Measurements from ENCODE around the gene CCDC183. TPM values are rescaled to one million over a fixed set of nuclear protein-coding genes. Genes with fewer than 3 reads are reported as not detected.
A peak's percentile ranks its signal among the peaks of the same experiment; 100 is the strongest.

CCDC183 gene
- total RNA-seq, 3 donors from 2014 or later: 0.49 TPM; not detected in 2

DNA sequence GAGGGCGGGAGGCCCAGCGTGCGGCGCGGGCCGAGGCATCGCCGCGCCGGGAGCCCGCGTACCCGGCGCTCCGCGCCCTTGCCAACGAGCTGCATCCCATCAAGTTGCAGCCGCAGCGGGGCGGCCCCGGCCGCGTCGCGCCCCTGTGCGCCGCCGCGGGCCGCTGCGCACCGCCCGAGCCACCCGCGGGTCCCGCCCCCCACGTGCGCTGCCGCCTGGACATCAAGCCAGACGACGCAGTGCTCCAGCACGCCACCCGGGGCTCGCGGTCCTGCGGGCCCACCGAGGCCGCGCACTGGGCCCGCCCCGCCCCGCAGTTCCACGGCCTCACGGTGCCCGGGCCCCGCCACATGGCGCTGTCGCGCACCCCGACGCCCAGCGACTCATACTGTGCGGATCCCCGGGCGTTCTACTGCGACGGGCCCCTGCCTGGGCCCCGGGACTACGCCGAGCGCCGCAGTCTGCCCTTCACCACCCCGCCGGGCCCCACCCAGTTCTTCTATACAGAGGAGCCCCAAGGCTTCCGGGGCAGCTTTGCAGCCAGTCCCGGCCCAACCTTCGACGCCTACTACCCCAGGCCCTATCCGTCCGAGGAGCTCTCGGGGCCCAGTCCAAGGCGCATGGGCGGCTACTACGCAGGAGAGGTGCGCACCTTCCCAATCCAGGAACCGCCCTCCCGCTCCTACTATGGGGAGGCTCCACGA is 48.8 kb downstream of the CCDC183 start:
- DNase-seq (no peak), ATAC-seq (no peak)
- H3K36me3 Mint-ChIP-seq (ENCODE audit: insufficient read depth): peaks cover 2% of the 10 kb centered on the region
- H3K9me3 Mint-ChIP-seq: no peaks in the 10 kb centered on the region
- H3K27me3 Mint-ChIP-seq (ENCODE audit: low read depth): peaks cover 16% of the 10 kb centered on the region
- H3K4me1 Mint-ChIP-seq (ENCODE audit: low read depth): peaks cover 25% of the 10 kb centered on the region
- no peak overlapping the region for H3K4me3 Mint-ChIP-seq

DNA sequence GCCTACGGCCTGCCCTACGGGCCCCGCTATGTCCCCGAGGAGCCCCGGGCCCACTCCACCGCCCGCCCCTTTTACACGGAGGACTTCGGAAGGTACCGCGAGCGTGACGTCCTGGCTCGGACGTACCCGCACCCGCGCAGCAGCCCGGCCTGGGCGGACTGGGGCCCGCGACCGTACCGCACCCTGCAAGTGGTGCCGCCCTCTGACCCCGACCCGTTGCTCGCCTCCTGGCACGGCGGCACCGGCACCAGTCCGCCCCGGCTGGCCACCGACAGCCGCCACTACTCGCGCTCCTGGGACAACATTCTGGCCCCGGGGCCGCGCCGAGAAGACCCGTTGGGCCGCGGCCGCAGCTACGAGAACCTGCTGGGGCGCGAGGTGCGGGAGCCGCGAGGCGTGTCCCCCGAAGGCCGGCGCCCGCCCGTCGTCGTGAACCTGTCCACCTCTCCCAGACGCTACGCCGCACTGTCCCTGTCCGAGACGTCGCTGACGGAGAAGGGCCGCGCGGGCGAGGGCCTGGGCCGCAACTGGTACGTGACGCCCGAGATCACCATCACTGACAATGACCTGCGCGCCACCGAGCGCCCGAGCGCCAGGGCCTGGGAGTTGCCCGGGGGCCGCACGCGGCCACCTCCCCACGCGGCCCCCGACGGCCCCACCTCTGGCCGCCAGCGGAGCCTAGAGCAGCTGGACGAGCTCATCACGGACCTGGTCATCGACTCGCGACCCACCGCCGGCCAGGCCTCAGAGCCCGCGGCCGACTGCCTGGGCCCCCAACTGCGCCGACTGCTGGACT is 49.5 kb downstream of the CCDC183 start:
- Mint-ChIP-seq H3K36me3 (ENCODE audit: insufficient read depth) (no peaks in the 10 kb centered on the region), H3K4me1 (ENCODE audit: low read depth) (peaks cover 27% of the 10 kb centered on the region), H3K4me3 (no peak overlapping the region), H3K27me3 (ENCODE audit: low read depth) (peaks cover 16% of the 10 kb centered on the region), H3K9me3 (no peaks in the 10 kb centered on the region)
- ATAC-seq (no peak), DNase-seq (no peak)

DNA sequence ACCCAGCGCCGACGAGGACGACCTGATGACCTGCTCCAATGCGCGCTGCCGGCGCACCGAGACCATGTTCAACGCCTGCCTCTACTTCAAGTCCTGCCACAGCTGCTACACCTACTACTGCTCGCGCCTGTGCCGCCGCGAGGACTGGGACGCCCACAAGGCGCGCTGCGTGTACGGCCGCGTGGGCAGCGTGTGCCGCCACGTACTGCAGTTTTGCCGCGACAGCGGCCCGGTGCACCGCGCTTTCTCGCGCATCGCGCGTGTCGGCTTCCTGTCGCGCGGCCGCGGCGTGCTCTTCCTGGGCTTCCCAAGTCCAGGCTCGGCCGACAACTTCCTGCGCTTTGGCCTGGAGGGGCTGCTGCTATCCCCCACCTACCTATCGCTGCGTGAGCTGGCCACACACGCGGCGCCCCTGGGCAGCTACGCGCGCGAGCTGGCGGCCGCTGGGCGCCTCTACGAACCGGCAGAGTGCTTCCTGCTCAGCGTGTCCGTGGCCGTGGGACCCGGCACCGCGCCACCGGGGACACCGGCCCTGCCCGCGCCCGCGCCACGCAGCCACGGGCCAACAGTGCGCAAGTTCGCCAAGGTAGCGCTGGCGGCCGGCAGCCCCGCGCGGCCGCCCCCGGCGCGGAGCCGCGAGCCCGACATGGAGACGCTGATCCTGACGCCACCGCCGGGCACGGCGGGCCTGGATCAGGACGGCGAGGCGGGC is 50.4 kb downstream of the CCDC183 start:
- Mint-ChIP-seq H3K27me3 (ENCODE audit: low read depth) (peaks cover 16% of the 10 kb centered on the region), H3K9me3 (no peaks in the 10 kb centered on the region), H3K4me1 (ENCODE audit: low read depth) (peaks cover 27% of the 10 kb centered on the region), H3K4me3 (peak overlapping the region; percentile 37), H3K36me3 (ENCODE audit: insufficient read depth) (no peaks in the 10 kb centered on the region)
- ATAC-seq (no peak), DNase-seq (peak; percentile 36)

DNA sequence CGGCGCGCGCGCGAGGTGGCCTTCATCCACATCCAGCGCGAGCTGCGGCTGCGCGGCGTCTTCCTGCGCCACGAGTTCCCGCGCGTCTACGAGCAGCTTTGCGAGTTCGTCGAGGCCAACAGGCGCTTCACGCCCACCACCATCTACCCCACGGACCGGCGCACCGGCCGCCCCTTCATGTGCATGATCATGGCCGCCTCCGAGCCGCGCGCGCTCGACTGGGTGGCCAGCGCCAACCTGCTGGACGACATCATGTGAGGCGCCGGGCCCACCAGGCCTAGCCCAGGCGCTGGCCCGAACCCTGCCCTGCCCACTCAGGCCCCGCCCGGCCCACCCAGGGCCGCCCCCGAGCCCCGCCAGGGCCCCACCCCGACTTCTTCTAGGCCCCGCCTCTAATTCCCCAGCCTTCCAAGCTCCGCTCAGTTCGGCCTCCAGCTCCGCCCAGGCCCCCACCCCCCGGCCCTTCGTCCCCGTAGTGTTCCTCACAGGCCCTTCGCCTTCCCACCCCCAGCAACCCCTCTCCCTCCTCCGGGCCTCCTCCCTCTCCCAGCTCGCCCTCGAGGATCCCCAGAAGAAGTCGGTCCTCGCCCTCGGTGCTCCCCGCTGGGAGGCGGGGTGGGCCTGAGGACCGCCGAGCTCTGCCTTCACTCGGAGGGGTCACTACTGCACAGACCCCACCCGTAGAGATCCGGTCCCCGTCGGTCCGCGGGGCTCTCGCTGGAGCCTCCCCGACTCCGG is 51.1 kb downstream of the CCDC183 start:
- Mint-ChIP-seq H3K36me3 (ENCODE audit: insufficient read depth) (no peaks in the 10 kb centered on the region), H3K4me3 (peak overlapping the region; percentile 91), H3K27me3 (ENCODE audit: low read depth) (peaks cover 16% of the 10 kb centered on the region), H3K4me1 (ENCODE audit: low read depth) (peaks cover 23% of the 10 kb centered on the region), H3K9me3 (no peaks in the 10 kb centered on the region)
- ATAC-seq (no peak), DNase-seq (no peak)

DNA sequence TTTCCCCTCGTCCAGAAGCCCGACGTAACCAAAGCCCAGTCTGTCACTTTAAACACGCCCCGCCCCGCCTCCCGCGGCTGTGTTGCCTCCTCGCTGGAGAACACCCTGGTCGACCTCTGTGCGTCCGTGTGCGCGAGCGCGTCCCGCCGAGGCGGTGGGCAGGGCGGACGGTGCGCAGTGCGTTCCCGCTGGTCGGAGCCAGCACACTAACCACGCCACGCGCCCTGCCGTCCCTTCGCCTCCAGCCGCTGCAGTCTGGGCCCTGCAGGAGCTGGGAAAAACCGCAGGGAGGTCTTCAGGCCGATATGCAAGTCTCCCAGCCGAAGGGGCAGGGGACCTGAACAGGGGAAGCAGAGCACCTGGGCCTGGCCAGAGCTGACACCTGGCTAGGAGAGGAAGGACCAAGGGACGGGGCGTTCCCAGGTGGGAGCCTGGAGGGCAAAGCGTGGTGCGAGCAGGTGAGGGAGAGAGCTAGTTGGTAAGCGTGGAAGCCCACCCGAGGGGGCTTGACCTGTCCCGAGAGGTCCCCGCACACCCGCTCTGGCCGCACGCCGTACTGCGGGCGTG is 51.8 kb downstream of the CCDC183 start:
- peaks cover 16% of the 10 kb centered on the region for H3K27me3 Mint-ChIP-seq (ENCODE audit: low read depth)
- H3K4me3 Mint-ChIP-seq: peak overlapping the region; percentile 91
- ATAC-seq: peak; percentile 25 to 27

DNA sequence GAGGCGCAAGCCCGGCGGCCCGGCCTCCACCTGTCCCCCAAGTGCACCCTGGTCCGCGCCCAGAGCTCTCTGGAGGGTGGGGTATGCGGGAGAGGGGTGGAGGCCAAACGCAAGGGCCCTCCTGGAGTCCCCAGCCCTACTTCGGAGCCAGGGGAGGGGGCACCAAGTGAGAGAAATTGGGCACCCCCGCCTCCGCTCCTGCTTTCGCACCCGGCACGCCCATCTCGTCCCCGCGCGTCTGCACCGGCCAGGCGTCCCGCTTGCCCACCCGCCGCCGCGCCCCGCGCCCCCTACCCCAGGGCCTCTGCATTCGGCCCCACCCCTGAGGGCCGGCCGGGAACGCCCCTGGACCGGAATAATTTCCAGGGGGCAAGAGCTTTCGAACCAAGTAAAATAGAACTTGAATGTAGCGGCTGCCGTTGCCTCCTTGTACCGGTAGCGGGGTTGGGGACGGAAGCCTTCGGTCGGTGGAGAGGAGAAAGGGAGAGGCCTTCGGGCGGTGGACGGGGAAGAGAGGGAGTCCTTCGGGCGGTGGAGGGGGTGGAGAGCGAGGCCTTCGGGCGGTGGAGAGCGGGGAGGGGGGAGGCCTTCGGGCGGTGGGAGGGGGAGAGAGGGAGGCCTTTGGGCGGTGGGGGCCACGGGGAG is 52.4 kb downstream of the CCDC183 start:
- Mint-ChIP-seq H3K4me1 (ENCODE audit: low read depth) (peaks cover 19% of the 10 kb centered on the region), H3K4me3 (peak overlapping the region; percentile 91), H3K36me3 (ENCODE audit: insufficient read depth) (no peaks in the 10 kb centered on the region), H3K9me3 (no peaks in the 10 kb centered on the region), H3K27me3 (ENCODE audit: low read depth) (peaks cover 16% of the 10 kb centered on the region)
- ATAC-seq (peak; percentile 6 to 7), DNase-seq (no peak)

More for the DNA sequence above, 51.8 kb downstream of the CCDC183 start:
- Mint-ChIP-seq H3K9me3 (no peaks in the 10 kb centered on the region), H3K36me3 (ENCODE audit: insufficient read depth) (no peaks in the 10 kb centered on the region), H3K4me1 (ENCODE audit: low read depth) (peaks cover 21% of the 10 kb centered on the region)
- peak; percentile 56 for DNase-seq

DNA sequence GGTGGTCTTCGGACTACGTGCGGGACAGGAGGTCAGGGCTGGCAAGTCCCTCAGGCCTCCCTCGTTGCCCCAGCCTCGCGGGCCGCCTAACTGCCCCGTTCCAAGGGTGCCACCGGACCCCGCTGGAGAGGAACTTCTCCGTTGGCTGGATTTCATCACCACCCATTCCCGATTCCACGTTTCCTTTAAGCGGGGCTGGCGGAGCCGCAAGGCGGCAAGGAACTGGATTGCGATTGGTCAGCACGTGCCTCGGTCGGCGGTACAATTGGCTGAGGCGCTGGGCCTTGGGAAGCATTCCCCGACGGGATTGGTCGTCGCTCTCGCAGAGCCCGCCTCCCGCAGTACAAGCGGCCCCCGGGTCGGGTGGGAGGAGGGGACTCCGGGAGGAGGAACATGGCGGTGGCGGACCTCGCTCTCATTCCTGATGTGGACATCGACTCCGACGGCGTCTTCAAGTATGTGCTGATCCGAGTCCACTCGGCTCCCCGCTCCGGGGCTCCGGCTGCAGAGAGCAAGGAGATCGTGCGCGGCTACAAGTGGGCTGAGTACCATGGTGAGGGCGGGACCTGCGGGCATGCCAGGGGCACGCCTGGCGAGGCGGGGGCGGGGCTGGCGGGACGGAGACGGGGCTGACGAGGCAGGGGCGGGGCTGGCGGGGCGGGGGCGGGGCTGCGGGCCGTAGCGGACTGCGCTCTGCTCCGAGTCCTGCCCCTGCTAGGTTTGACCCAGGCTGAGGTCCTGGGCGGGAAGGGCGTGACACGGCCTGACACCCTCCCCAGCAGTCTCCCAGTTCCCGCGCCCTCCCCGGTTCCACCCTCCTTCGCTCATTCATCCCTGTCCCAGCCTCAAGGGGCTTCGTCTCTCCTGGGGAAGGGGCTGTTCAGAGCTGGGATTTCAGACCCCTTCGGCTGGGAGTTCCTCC is 53.2 kb downstream of the CCDC183 start, which contains the start of gene PHPT1:
Gene PHPT1, plus strand, starts transcription at position 372 of the 922 bp plus-strand sequence. Its CDS starts 22 bp downstream, at position 394.
- H3K9me3 Mint-ChIP-seq: no peaks in the 10 kb centered on the region
- peak; percentile 91 for ATAC-seq
- DNase-seq: peak; percentile 95
- peak within 1 kb of the TSS; percentile 91 for H3K4me3 Mint-ChIP-seq
- peaks cover 16% of the 10 kb centered on the region for H3K27me3 Mint-ChIP-seq (ENCODE audit: low read depth)
- peaks cover 16% of the 10 kb centered on the region for H3K4me1 Mint-ChIP-seq (ENCODE audit: low read depth)
- no peaks in the 10 kb centered on the region for H3K36me3 Mint-ChIP-seq (ENCODE audit: insufficient read depth)

DNA sequence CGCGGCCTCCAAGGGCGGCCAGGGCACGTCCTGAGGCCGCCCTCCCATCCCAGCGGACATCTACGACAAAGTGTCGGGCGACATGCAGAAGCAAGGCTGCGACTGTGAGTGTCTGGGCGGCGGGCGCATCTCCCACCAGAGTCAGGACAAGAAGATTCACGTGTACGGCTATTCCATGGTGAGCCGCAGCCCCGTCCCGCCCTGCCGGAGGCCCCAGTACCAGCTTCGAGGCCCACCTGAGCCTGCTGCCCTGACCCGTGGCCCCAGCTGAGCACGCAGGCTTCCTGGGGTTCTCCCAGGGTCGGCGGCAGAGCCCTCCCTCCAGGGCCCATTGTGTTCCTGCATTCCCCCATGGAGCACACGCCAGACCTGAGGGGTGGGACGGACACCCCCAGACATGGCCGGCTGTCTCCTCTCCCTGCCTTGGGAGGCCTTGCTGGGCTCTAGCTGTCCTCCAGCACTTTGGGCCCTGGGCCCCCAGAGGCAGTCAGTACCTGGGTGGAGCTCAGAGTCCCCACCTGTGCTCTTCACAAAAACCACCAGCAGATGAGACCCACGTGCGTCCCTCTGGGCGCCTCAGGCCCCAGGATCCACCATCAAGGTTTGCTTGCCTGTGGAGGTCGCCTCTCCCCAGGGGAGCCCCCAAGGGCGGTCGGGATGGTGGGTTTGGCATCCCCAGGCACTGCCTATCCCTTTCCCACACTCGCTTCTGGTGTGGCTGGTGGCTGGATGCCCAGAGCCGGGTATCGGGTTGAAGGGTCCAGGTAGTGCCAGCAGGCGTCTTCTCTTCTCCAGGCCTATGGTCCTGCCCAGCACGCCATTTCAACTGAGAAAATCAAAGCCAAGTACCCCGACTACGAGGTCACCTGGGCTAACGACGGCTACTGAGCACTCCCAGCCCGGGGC is 54.1 kb downstream of the CCDC183 start:
- Mint-ChIP-seq H3K9me3 (no peaks in the 10 kb centered on the region), H3K4me1 (ENCODE audit: low read depth) (peaks cover 15% of the 10 kb centered on the region), H3K27me3 (ENCODE audit: low read depth) (peaks cover 15% of the 10 kb centered on the region), H3K36me3 (ENCODE audit: insufficient read depth) (no peaks in the 10 kb centered on the region), H3K4me3 (peak overlapping the region; percentile 91)
- DNase-seq (no peak), ATAC-seq (no peak)

DNA sequence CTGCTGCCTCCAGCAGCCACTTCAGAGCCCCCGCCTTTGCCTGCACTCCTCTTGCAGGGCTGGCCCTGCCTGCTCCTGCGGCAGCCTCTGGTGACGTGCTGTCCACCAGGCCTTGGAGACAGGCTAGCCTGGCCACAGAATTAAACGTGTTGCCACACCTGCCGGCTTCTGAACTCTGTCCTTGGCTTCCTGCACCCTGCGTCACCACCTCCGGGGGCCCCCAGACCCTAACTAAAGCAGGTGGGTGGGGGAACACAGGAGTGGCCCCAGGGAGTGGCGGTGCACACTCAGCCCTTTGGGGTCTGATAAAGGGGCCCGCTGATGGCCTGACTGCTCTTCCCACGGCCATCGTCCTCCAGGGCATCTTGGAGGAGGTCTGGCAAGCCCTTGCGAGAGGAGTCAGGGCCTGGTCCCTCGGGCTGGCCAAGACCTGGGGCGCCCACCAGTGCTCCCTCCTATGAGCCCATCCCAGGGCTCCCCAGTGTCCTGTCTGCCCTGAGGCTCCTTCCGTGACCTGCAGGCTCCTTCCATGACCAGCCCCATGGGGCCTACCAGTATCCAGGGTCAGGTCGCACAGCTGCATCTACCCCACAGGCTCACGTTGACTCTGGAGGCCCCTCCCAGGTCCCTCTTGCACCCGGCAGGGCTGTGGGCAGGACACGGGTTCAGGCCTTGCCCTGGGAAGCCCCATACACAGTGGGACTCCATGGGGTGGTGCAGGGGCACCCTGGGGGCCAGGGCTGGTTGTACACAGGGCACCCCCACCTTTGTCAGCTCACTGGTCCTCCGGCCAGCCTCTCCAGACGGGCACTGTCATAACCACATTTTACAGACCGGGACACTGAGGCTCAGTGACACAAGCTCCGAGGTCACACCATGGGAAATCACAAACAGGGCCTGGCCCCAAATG is 55.0 kb downstream of the CCDC183 start:
- no peak for DNase-seq
- Mint-ChIP-seq H3K36me3 (ENCODE audit: insufficient read depth) (no peaks in the 10 kb centered on the region), H3K27me3 (ENCODE audit: low read depth) (peaks cover 12% of the 10 kb centered on the region), H3K4me3 (peak overlapping the region; percentile 16), H3K9me3 (no peaks in the 10 kb centered on the region), H3K4me1 (ENCODE audit: low read depth) (peaks cover 14% of the 10 kb centered on the region)
- no peak for ATAC-seq

DNA sequence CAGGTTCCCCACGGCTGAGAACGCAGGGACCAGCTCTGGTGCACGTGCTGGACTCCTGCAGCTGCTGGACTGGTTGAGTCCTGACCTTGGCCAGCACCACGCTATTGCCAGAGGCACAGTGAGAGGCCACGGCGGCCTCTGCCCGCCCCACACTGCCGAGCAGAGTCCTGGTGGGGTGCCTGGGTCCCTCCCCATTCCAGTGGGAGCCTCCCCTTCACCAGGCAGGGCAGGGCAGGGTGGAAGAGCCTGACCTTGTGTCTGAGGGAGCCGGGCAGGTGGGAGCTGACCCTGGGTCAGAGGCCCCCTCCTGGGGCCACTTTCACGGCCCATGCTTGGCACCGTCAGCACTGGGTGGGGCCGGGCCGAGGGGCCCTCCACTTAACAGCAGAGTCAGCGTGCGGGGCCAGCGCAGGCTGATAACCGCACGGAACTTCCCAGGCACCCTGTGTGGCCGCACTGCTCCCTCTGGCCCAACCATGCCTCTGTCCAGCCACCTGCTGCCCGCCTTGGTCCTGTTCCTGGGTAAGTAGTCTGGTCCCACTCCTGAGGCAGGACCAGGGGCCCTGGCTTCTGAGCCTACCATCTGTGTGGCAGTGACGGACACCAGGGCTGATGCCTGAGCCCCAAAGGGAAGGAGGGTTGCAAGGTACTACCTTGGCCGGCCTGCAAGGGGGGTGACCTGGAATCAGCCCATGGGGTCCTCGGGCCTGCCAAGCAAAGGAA is 56.0 kb downstream of the CCDC183 start, which contains the start of gene MAMDC4:
Gene MAMDC4, plus strand, starts transcription at position 406 of the 723 bp plus-strand sequence. Its CDS starts 71 bp downstream, at position 477.
- peaks cover 7% of the 10 kb centered on the region for H3K27me3 Mint-ChIP-seq (ENCODE audit: low read depth)
- no peaks in the 10 kb centered on the region for H3K36me3 Mint-ChIP-seq (ENCODE audit: insufficient read depth)
- ATAC-seq (no peak), DNase-seq (no peak)
- no peak within 1 kb of the TSS for H3K4me3 Mint-ChIP-seq
- peaks cover 11% of the 10 kb centered on the region for H3K4me1 Mint-ChIP-seq (ENCODE audit: low read depth)
- no peaks in the 10 kb centered on the region for H3K9me3 Mint-ChIP-seq
